GM19395 (cell line): ENCODE results near the gene KLHL2.

ENCODE experiments used
- ATAC-seq: cut with Tn5 transposase; IDR thresholded peaks from one replicate; pipeline ENCODE4 v1.9.1; 2021; ENCODE audit warnings: mild to moderate bottlenecking, moderate library complexity; ENCODE audit not compliant: unreplicated experiment

KLHL2 gene

GRCh38 chr4:165286619-165287340 lies 79.4 kb downstream of the KLHL2 start:
- ATAC-seq, result peak; percentile 87

GRCh38 chr4:165288226-165288625 lies 80.9 kb downstream of the KLHL2 start:
- peak; percentile 65 for ATAC-seq

DNA sequence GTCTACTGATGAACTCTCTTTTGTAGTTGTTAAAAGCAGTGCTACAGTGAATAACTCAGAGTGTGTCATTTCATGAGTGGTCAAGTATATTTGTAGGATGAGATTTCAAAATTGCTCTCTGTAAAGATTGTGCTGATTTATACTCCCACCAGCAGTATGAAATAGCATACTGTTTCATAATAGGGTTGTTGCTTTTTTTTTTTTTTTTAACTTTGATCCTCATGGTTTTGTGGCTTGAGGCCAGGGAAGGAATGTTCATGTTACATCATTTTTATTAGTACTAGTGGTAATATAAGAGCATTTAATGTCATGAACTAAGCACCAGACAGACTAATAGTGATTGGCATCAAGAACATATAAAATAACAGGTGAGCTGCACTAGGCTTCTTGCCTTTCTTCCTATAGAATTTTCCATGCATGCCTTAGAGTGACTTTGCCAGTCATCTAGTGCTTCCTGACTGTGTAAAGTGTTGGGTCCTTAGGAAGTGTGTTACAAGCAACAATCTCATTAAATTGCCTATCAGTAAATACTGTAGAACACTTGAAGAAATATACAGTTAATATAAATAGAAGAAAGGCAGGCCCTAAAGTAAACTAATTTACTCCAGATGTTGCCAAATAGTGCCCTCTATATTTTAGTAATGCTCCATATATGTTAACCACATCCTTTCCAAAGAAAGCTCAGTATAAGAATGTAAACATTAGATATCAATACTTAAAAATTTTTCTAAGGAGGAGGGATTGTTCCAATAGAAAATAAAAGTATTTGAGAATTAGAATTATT lies 81.5 kb downstream of the KLHL2 start:
- peak; percentile 27 for ATAC-seq

DNA sequence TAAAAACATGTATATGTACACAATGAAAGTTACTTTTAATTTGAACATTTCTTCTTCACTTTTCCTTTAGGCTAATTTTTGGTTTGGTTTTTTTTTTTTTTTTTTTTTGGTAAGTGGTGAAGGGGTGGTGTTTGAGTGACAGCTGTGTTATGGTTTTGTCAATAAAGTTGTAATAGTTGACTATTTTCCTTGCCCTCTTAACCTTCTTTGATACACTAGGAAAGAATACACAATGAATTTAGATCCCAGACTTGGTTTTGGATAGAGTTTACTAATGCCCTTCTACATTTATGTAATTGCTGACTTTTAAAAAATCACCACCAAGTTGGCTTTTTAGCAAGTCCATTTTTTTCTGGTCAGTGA lies 82.0 kb downstream of the KLHL2 start:
- no peak for ATAC-seq

GRCh38 chr4:165293061-165293460 lies 85.7 kb downstream of the KLHL2 start:
- no peak for ATAC-seq

- no peak for ATAC-seq
Measured at GRCh38 chr4:165293927-165294649, 86.7 kb downstream of the KLHL2 start.

DNA sequence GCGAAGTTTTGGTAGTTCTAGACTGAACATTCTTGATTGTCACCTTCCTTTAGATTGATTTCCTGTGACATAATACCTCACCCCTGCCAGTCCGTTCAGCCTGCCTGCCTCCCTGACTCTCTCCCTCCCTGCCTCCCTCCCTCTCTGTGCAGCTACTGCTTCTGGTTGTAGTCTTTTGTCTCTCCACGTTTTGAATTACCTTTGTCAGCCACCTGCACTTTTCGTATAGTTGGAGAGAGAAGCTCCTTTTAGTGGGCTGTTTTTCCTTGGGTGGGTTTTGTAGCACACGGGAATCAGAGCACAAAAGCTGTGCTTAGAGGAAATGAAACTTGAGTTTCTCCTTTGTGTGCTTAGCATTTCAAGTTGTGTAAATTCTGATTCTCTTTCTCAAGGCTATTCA lies 87.5 kb downstream of the KLHL2 start:
- ATAC-seq, result peak; percentile 96

DNA sequence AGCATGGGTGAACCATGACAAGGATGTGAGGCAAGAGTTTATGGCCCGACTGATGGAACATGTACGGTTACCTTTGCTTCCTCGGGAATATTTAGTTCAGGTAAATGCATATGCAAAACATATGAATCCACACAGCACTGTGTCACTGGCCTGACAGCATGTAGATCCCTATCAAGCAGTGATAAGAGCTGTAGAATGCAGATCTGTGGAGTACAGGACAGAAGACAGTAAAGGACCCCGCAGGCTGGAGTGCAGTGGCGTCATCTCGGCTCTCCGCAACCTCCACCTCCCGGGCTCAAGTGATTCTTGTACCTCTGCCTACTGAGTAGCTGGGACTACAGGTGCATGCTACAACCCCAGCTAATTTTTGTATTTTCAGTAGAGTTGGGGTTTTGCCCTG lies 90.3 kb downstream of the KLHL2 start:
- ATAC-seq, result no peak

DNA sequence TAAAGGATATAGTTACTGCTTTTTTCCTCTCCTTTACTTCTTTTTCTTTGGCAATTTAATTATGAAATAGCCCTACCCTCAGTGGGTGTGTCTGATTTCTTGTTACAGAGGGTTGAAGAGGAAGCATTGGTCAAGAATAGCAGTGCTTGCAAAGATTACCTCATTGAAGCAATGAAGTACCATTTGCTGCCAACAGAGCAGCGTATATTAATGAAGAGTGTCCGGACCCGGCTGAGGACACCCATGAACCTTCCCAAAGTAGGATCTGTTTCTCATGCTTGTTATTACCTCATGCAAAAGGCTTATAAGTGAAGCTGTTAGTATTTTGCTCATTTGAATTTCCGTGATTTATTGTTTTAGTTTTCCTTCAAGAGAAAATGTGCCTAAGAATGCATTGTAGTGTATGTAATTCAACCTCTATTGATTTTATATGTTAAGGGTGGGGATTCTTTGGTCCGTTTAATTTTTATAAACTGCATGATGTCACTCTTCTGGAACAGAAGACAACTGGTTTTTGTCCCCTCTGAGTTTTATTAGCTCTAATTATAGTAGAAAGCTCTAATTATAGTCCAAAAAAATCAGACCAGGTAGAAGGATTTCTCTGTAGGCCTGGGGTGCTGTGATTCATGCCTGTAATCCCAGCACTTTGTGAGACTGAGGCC lies 92.2 kb downstream of the KLHL2 start:
- no peak for ATAC-seq

DNA sequence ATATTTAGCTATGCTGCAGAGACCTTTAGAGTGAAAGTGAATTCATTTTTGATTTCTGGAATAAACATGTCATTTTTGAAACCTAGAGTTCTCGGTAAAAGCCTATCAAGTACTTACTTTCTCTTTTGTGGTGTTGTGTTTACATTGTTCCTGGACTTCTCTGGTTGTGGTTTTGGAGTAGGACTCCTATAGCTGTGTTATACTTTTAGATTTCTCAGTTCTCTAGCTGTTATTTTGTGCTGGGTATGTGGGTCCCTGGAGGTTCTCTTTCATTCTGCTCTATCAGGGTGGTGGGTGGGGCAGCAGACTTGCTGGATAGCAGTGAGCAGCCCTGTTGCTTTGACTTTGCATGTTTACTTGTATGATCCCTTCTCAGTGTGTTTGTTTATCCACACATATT lies 94.5 kb downstream of the KLHL2 start:
- peak; percentile 89 for ATAC-seq

DNA sequence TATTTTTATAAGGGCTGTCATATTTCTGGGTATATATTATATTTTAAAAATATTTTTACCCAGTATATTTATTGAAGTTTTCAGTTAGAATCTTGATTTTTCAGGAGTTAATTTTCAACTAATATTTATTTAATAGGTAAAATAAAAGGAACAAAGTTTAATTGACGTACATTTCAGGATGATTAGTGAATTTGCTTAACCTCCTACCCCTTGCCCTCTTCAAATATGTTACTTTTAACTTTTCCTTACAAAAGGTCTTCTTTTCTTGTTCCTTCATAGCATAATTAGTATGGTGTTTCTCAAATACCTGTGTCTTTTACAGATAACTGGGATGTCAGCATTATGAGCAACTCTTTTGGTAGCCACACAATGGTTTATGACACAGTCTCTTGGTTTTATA lies 95.3 kb downstream of the KLHL2 start:
- no peak for ATAC-seq

- no peak for ATAC-seq
Measured at GRCh38 chr4:165308166-165308565, 100.8 kb downstream of the KLHL2 start.

- no peak for ATAC-seq
Measured at GRCh38 chr4:165308606-165309005, 101.2 kb downstream of the KLHL2 start.

- ATAC-seq, result no peak
Measured at GRCh38 chr4:165309456-165309855, 102.1 kb downstream of the KLHL2 start.

- ATAC-seq, result no peak
Measured at GRCh38 chr4:165312506-165312905, 105.1 kb downstream of the KLHL2 start.

DNA sequence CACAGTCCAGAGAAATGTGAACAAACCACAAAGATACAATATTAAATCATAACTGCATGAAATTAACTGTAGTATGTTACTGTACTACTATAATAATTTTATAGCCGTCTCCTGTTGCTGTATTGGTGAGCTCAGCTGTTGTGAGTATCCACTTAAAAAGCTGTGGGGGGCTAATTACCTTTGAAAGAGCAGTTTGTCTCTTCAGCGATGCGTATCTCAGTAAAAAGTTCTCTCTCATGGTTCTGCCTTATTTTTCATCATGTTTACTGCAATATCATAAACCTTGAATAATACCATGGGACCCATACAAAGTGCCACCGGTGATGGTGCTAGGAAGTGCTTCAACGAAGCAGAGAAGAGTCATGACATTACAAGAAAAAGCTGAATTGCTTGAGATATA lies 111.7 kb downstream of the KLHL2 start:
- no peak for ATAC-seq

DNA sequence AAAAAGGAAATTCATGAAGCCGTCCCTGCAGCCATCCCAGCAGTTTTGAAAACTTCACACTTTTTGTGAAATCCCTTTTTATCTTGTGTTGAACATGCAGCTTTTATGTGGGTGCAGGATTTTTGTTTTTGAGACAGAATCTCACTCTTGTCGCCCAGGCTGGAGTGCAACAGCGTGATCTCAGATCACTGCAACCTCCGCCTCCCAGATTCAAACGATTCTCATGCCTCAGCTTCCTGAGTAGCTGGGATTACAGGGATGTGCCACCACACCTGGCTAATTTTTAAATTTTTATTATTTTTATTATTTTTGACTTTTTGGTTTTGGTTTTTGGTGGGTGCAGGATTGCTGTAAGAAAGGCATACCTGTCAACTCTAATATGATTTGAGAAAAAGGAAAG lies 112.1 kb downstream of the KLHL2 start:
- no peak for ATAC-seq

GRCh38 chr4:165324236-165324917 lies 117.0 kb downstream of the KLHL2 start:
- ATAC-seq, result no peak

- ATAC-seq, result no peak
Measured at GRCh38 chr4:165324918-165325304, 117.5 kb downstream of the KLHL2 start.

- ATAC-seq, result no peak
Measured at GRCh38 chr4:165325732-165326512, 118.6 kb downstream of the KLHL2 start.
